Measurements from ENCODE around the gene ZNF526.

Gene ZNF526

GRCh38 chr19:42241279-42241678 lies 21.2 kb downstream of the ZNF526 start:
- Histone ChIP-seq H3K9me2 (replicated peaks; ENCODE audit: insufficient read depth, low read length) (no peaks in the 10 kb centered on the region), H3K9me3 (ENCODE audit: insufficient read depth, low read length) (no peaks in the 10 kb centered on the region), H4K20me1 (ENCODE audit: low read depth, low read length) (no peaks in the 10 kb centered on the region), H3F3A (ENCODE audit: insufficient read depth) (peaks cover 4% of the 10 kb centered on the region; the same call in 1 of the 2 replicates), H3K27ac (ENCODE audit: low read depth, low read length) (no peak overlapping the region), H3K9ac (ENCODE audit: low read length) (peak overlapping the region; percentile 68), H3K79me2 (ENCODE audit: insufficient read depth, low read length) (peaks cover 26% of the 10 kb centered on the region), H3K27me3 (ENCODE audit: low read length) (no peaks in the 10 kb centered on the region), H3K36me3 (ENCODE audit: low read length) (no peaks in the 10 kb centered on the region), H2AFZ (ENCODE audit: low read depth, low read length, severe bottlenecking) (no peak overlapping the region), H3K4me2 (ENCODE audit: low read depth, low read length, poor library complexity, severe bottlenecking) (peak overlapping the region; percentile 93), H3K4me3 (ENCODE audit: insufficient read depth, low read length, poor library complexity, severe bottlenecking) (peak overlapping the region; percentile 61)
- TF ChIP-seq EZH2phosphoT487 (conservative IDR thresholded peaks at IDR 0.05; ENCODE audit: low read length) (no peak), CTCF (IDR thresholded peaks at IDR 0.05; ENCODE audit: insufficient read depth, low read length, poor library complexity, severe bottlenecking) (no peak)

GRCh38 chr19:42242069-42242511 lies 22.0 kb downstream of the ZNF526 start:
- H3K79me2 ChIP-seq (ENCODE audit: insufficient read depth, low read length), result peaks cover 26% of the 10 kb centered on the region
- H2AFZ ChIP-seq (ENCODE audit: low read depth, low read length, severe bottlenecking), result no peak overlapping the region
- H3K9me2 ChIP-seq (replicated peaks; ENCODE audit: insufficient read depth, low read length), result no peaks in the 10 kb centered on the region

DNA sequence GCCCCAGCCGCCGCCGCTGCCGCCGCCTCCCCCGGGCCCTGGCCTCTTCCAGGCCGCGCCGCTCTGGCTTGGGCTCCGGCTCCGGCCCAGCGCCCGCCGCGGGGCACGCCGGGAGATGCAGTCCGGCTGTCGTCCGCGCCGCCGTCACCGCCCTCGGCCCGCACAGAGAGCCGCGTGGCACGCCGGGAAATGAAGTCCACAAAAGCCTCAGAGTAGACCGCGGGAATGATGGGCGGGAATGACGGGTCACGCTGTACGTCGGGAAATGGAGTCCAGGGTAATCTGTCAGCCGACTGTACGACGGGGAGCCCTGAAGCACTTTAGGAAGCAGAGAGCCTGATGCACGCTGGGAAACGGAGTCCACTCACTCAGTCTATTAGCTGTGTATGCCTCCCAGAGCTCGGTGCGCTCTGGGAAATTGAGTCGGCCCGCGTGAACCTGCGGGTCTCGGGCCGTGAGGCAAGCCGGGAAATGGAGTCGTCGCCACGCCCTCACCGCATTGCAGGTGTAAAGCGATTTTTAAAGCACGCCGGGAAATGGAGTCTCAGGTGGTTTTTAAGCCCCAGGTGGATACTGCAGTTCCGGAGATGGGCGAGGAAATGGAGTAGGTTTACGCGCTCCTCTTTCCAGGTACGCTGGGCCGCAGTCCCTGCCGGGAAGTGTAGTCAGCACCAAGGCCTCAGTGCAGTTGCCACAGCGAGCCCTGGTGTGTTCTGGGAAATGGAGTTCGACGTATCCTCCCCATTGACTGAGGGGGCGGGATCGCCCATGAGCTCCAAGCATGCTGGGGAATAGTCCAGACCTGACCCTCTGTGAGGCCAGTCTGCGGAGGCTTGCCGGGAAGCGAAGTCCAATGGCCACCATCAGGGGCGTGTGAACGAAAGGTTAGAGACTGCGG lies 22.6 kb downstream of the ZNF526 start, which contains the start of gene GSK3A:
GSK3A (minus strand) TSS at position 91 of the 898 bp plus-strand sequence. CDS start 137 bp downstream, outside the sequence.
- Histone ChIP-seq H4K20me1 (ENCODE audit: low read depth, low read length) (no peaks in the 10 kb centered on the region), H3K79me2 (ENCODE audit: insufficient read depth, low read length) (peaks cover 26% of the 10 kb centered on the region)

More at GRCh38 chr19:42242069-42242511, 22.0 kb downstream of the ZNF526 start:
- H3K4me3 ChIP-seq (ENCODE audit: insufficient read depth, low read length, poor library complexity, severe bottlenecking), result peak overlapping the region; percentile 61
- no peaks in the 10 kb centered on the region for H4K20me1 ChIP-seq (ENCODE audit: low read depth, low read length)
- H3K9ac ChIP-seq (ENCODE audit: low read length), result peak overlapping the region; percentile 68
- H3K36me3 ChIP-seq (ENCODE audit: low read length), result no peaks in the 10 kb centered on the region
- H3K4me2 ChIP-seq (ENCODE audit: low read depth, low read length, poor library complexity, severe bottlenecking), result peak overlapping the region; percentile 93
- TF ChIP-seq EZH2phosphoT487 (conservative IDR thresholded peaks at IDR 0.05; ENCODE audit: low read length) (no peak), CTCF (IDR thresholded peaks at IDR 0.05; ENCODE audit: insufficient read depth, low read length, poor library complexity, severe bottlenecking) (no peak)
- H3K27ac ChIP-seq (ENCODE audit: low read depth, low read length), result peak overlapping the region; percentile 14; the same call in 1 of the 2 replicates
- peaks cover 4% of the 10 kb centered on the region; the same call in 1 of the 2 replicates for H3F3A ChIP-seq (ENCODE audit: insufficient read depth)
- H3K9me3 ChIP-seq (ENCODE audit: insufficient read depth, low read length), result no peaks in the 10 kb centered on the region
- H3K27me3 ChIP-seq (ENCODE audit: low read length), result no peaks in the 10 kb centered on the region

More for the DNA sequence above, 22.6 kb downstream of the ZNF526 start, which contains the start of gene GSK3A:
- no peak for TF ChIP-seq CTCF (IDR thresholded peaks at IDR 0.05; ENCODE audit: insufficient read depth, low read length, poor library complexity, severe bottlenecking)
- no peak for TF ChIP-seq EZH2phosphoT487 (conservative IDR thresholded peaks at IDR 0.05; ENCODE audit: low read length)
- Histone ChIP-seq H3K4me2 (ENCODE audit: low read depth, low read length, poor library complexity, severe bottlenecking) (peak within 1 kb of the TSS; percentile 93), H3K36me3 (ENCODE audit: low read length) (no peaks in the 10 kb centered on the region), H3K9me3 (ENCODE audit: insufficient read depth, low read length) (no peaks in the 10 kb centered on the region), H3K27ac (ENCODE audit: low read depth, low read length) (peak within 1 kb of the TSS; percentile 82), H3K27me3 (ENCODE audit: low read length) (no peaks in the 10 kb centered on the region), H3F3A (ENCODE audit: insufficient read depth) (peaks cover 4% of the 10 kb centered on the region; the same call in 1 of the 2 replicates), H3K4me3 (ENCODE audit: insufficient read depth, low read length, poor library complexity, severe bottlenecking) (peak within 1 kb of the TSS; percentile 80), H2AFZ (ENCODE audit: low read depth, low read length, severe bottlenecking) (no peak within 1 kb of the TSS), H3K9me2 (replicated peaks; ENCODE audit: insufficient read depth, low read length) (no peaks in the 10 kb centered on the region), H3K9ac (ENCODE audit: low read length) (peak within 1 kb of the TSS; percentile 68)

All from SU-DHL-6 (cell line).